GM19193 (cell line): ENCODE measurements around the gene CELF4.

Experiments used
- POLR2A ChIP-seq: IDR thresholded peaks from 4 replicates; pipeline ENCODE4 v1.6.1; 2011; ENCODE audit not compliant: insufficient read depth, insufficient read length; ENCODE audit errors: extremely low read depth

CELF4 gene

GRCh38 chr18:37368110-37368954 lies 197.3 kb downstream of the CELF4 start:
- no peak for TF ChIP-seq POLR2A

GRCh38 chr18:37364237-37364636 lies 201.4 kb downstream of the CELF4 start:
- no peak for TF ChIP-seq POLR2A

- no peak for TF ChIP-seq POLR2A
These were observed 203.3 kb downstream of the CELF4 start for GRCh38 chr18:37362158-37362890.

GRCh38 chr18:37361335-37362157 lies 204.1 kb downstream of the CELF4 start:
- no peak for TF ChIP-seq POLR2A

GRCh38 chr18:37355772-37356171 lies 209.8 kb downstream of the CELF4 start:
- TF ChIP-seq POLR2A: no peak

GRCh38 chr18:37351110-37351509 lies 214.5 kb downstream of the CELF4 start:
- TF ChIP-seq POLR2A: no peak

- TF ChIP-seq POLR2A: no peak
These were observed 216.9 kb downstream of the CELF4 start for GRCh38 chr18:37348729-37349128.

GRCh38 chr18:37346048-37346447 lies 219.6 kb downstream of the CELF4 start:
- TF ChIP-seq POLR2A: no peak

DNA sequence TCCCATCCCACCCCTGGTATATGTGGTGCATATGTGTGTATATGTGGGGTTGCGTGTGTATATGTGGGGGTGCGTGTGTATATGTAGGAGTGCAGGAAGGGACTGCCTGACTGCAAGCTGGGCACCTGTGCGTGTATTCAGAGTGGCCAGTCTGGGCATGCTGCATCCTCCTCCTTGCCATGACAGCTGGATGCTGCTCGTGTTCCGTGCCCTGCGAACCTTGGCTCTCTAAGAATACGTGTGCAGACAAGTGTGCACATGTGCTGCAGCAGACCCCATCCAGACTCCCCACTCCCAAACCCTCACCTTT lies 222.1 kb downstream of the CELF4 start:
- TF ChIP-seq POLR2A: no peak

- TF ChIP-seq POLR2A: no peak
These were observed 224.0 kb downstream of the CELF4 start for GRCh38 chr18:37341473-37342086.

DNA sequence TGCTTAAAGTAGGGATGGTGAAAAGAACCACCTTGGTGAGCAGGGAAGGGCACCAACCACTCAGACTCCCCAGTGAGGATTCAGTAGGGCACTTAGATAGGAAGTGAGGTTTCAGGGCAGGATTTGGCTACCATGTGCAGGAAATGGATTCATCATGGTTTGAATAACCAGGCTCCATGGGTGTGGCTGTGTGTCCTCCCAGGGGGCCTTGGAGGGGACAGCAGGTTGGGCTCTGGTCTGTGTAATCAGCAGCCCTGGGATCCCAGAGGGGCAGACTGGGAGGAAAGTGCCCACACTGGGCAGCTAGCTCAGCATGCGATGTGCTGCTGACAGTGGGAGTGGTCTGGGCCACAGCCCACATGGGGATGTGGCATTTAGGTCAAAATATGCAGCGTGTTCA lies 224.6 kb downstream of the CELF4 start:
- TF ChIP-seq POLR2A: no peak

- TF ChIP-seq POLR2A: no peak
These were observed 225.8 kb downstream of the CELF4 start for GRCh38 chr18:37339701-37340215.

- no peak for TF ChIP-seq POLR2A
These were observed 228.9 kb downstream of the CELF4 start for GRCh38 chr18:37336568-37337285.

GRCh38 chr18:37335409-37335736 lies 230.2 kb downstream of the CELF4 start:
- TF ChIP-seq POLR2A: no peak

- TF ChIP-seq POLR2A: no peak
These were observed 230.8 kb downstream of the CELF4 start for GRCh38 chr18:37334631-37335408.
